ENCODE results near the gene CCT8.

DNA sequence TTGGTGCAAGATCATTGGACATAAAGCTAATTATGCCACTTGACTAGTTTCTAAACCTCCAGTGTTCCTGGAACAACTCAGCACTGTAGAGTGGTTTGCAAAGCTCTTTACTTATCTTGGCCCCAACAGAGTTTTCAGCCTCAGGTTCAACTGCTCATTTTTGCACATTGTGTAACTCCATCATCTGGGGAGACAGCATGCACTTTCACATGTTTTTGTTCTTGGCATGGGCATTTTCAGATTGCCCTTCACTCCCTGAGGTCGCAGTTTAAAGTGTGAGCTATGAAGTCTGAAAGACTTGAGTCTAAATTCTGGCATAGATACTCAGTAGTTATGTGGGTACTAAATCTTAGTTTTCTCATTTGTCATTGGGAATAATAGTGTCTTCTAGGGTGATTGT lies 43.9 kb downstream of the CCT8 start:
- TF ChIP-seq KDM5A (IDR thresholded peaks at IDR 0.05; ENCODE audit: low read length) (no peak), EZH2 (IDR thresholded peaks at IDR 0.05; ENCODE audit: low read depth, low read length, severe bottlenecking) (no peak)
- TF ChIP-seq, protein P1, sequence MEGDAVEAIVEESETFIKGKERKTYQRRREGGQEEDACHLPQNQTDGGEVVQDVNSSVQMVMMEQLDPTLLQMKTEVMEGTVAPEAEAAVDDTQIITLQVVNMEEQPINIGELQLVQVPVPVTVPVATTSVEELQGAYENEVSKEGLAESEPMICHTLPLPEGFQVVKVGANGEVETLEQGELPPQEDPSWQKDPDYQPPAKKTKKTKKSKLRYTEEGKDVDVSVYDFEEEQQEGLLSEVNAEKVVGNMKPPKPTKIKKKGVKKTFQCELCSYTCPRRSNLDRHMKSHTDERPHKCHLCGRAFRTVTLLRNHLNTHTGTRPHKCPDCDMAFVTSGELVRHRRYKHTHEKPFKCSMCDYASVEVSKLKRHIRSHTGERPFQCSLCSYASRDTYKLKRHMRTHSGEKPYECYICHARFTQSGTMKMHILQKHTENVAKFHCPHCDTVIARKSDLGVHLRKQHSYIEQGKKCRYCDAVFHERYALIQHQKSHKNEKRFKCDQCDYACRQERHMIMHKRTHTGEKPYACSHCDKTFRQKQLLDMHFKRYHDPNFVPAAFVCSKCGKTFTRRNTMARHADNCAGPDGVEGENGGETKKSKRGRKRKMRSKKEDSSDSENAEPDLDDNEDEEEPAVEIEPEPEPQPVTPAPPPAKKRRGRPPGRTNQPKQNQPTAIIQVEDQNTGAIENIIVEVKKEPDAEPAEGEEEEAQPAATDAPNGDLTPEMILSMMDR (IDR thresholded peaks at IDR 0.05; ENCODE audit: control extremely low read depth in 1 of 3, insufficient read depth in 1 of 3, low read depth in 1 of 3, low read length in 3 of 3): no peak
